ENCODE data around the gene TRMT112.

Gene TRMT112

GRCh38 chr11:64284962-64285884, 32.1 kb downstream of the TRMT112 start, which contains the start of gene GPR137:
Gene GPR137, plus strand, starts transcription at chr11:64285848. Its CDS starts 677 bp downstream, at chr11:64286525.
- Histone ChIP-seq H3K36me3 (ENCODE audit: control insufficient read depth, insufficient read depth, low read length) (no peaks in the 10 kb centered on the region), H3K4me1 (ENCODE audit: control insufficient read depth, insufficient read depth, low read length) (peaks cover 4% of the 10 kb centered on the region)
- WGBS, 2 experiments: 0 to 1% methylated on average over 102 of the region's 102 CpGs

GRCh38 chr11:64284048-64284961, 33.1 kb downstream of the TRMT112 start, which contains the start of gene BAD:
Gene BAD, minus strand, starts transcription at chr11:64284665. Its CDS starts 297 bp downstream, at chr11:64284368.
- Histone ChIP-seq H3K9me3 (ENCODE audit: control insufficient read depth, low read length) (no peaks in the 10 kb centered on the region), H3K36me3 (ENCODE audit: control insufficient read depth, insufficient read depth, low read length) (no peaks in the 10 kb centered on the region), H3K27ac (ENCODE audit: insufficient read depth, low read depth, low read length, poor library complexity, severe bottlenecking) (peak within 1 kb of the TSS; percentile 80), H3K27me3 (ENCODE audit: control insufficient read depth, insufficient read depth, low read length, poor library complexity, severe bottlenecking) (peaks cover 4% of the 10 kb centered on the region), H3K4me3 (ENCODE audit: insufficient read depth, low read depth, low read length) (peak within 1 kb of the TSS; percentile 86), H3K4me1 (ENCODE audit: control insufficient read depth, insufficient read depth, low read length) (peaks cover 4% of the 10 kb centered on the region)
- 11 to 12% methylated on average over 44 of the region's 44 CpGs for WGBS, 2 experiments

More at GRCh38 chr11:64284962-64285884, 32.1 kb downstream of the TRMT112 start, which contains the start of gene GPR137:
- Histone ChIP-seq H3K4me3 (ENCODE audit: insufficient read depth, low read depth, low read length) (peak within 1 kb of the TSS; percentile 86), H3K9me3 (ENCODE audit: control insufficient read depth, low read length) (no peaks in the 10 kb centered on the region), H3K27me3 (ENCODE audit: control insufficient read depth, insufficient read depth, low read length, poor library complexity, severe bottlenecking) (peaks cover 13% of the 10 kb centered on the region), H3K27ac (ENCODE audit: insufficient read depth, low read depth, low read length, poor library complexity, severe bottlenecking) (peak within 1 kb of the TSS; percentile 80)

GRCh38 chr11:64283092-64283491, 34.3 kb downstream of the TRMT112 start:
- H3K4me1 ChIP-seq (ENCODE audit: control insufficient read depth, insufficient read depth, low read length): peaks cover 4% of the 10 kb centered on the region
- H3K4me3 ChIP-seq (ENCODE audit: insufficient read depth, low read depth, low read length): no peak overlapping the region
- no peaks in the 10 kb centered on the region for H3K36me3 ChIP-seq (ENCODE audit: control insufficient read depth, insufficient read depth, low read length)
- no peaks in the 10 kb centered on the region for H3K27me3 ChIP-seq (ENCODE audit: control insufficient read depth, insufficient read depth, low read length, poor library complexity, severe bottlenecking)
- no peak overlapping the region for H3K27ac ChIP-seq (ENCODE audit: insufficient read depth, low read depth, low read length, poor library complexity, severe bottlenecking)
- no peaks in the 10 kb centered on the region for H3K9me3 ChIP-seq (ENCODE audit: control insufficient read depth, low read length)
- 85 to 90% methylated on average over 3 of the region's 3 CpGs for WGBS, 2 experiments

- Histone ChIP-seq H3K9me3 (ENCODE audit: control insufficient read depth, low read length) (no peaks in the 10 kb centered on the region), H3K27ac (ENCODE audit: insufficient read depth, low read depth, low read length, poor library complexity, severe bottlenecking) (no peak overlapping the region), H3K4me3 (ENCODE audit: insufficient read depth, low read depth, low read length) (no peak overlapping the region), H3K4me1 (ENCODE audit: control insufficient read depth, insufficient read depth, low read length) (peaks cover 4% of the 10 kb centered on the region), H3K36me3 (ENCODE audit: control insufficient read depth, insufficient read depth, low read length) (no peaks in the 10 kb centered on the region), H3K27me3 (ENCODE audit: control insufficient read depth, insufficient read depth, low read length, poor library complexity, severe bottlenecking) (no peaks in the 10 kb centered on the region)
- 95% methylated on average over 22 of the region's 22 CpGs for WGBS, 2 experiments
These were observed 35.2 kb downstream of the TRMT112 start for GRCh38 chr11:64281957-64282770.

- Histone ChIP-seq H3K27me3 (ENCODE audit: control insufficient read depth, insufficient read depth, low read length, poor library complexity, severe bottlenecking) (no peaks in the 10 kb centered on the region), H3K9me3 (ENCODE audit: control insufficient read depth, low read length) (no peaks in the 10 kb centered on the region), H3K36me3 (ENCODE audit: control insufficient read depth, insufficient read depth, low read length) (peaks cover 6% of the 10 kb centered on the region), H3K27ac (ENCODE audit: insufficient read depth, low read depth, low read length, poor library complexity, severe bottlenecking) (no peak overlapping the region), H3K4me3 (ENCODE audit: insufficient read depth, low read depth, low read length) (no peak overlapping the region), H3K4me1 (ENCODE audit: control insufficient read depth, insufficient read depth, low read length) (peaks cover 3% of the 10 kb centered on the region)
- WGBS, 2 experiments: 84 to 86% methylated on average over 8 of the region's 8 CpGs
These were observed 38.7 kb downstream of the TRMT112 start for GRCh38 chr11:64278576-64279190.

- Histone ChIP-seq H3K27me3 (ENCODE audit: control insufficient read depth, insufficient read depth, low read length, poor library complexity, severe bottlenecking) (no peaks in the 10 kb centered on the region), H3K9me3 (ENCODE audit: control insufficient read depth, low read length) (no peaks in the 10 kb centered on the region), H3K4me3 (ENCODE audit: insufficient read depth, low read depth, low read length) (no peak overlapping the region), H3K36me3 (ENCODE audit: control insufficient read depth, insufficient read depth, low read length) (peaks cover 6% of the 10 kb centered on the region), H3K4me1 (ENCODE audit: control insufficient read depth, insufficient read depth, low read length) (peaks cover 3% of the 10 kb centered on the region), H3K27ac (ENCODE audit: insufficient read depth, low read depth, low read length, poor library complexity, severe bottlenecking) (no peak overlapping the region)
- 95 to 96% methylated on average over 17 of the region's 17 CpGs for WGBS, 2 experiments
These were observed 40.5 kb downstream of the TRMT112 start for GRCh38 chr11:64276653-64277431.

GRCh38 chr11:64275841-64276240, 41.5 kb downstream of the TRMT112 start:
- Histone ChIP-seq H3K27me3 (ENCODE audit: control insufficient read depth, insufficient read depth, low read length, poor library complexity, severe bottlenecking) (no peaks in the 10 kb centered on the region), H3K27ac (ENCODE audit: insufficient read depth, low read depth, low read length, poor library complexity, severe bottlenecking) (no peak overlapping the region), H3K9me3 (ENCODE audit: control insufficient read depth, low read length) (no peaks in the 10 kb centered on the region), H3K4me1 (ENCODE audit: control insufficient read depth, insufficient read depth, low read length) (peaks cover 3% of the 10 kb centered on the region), H3K36me3 (ENCODE audit: control insufficient read depth, insufficient read depth, low read length) (peaks cover 6% of the 10 kb centered on the region), H3K4me3 (ENCODE audit: insufficient read depth, low read depth, low read length) (no peak overlapping the region)
- WGBS, 2 experiments: 89 to 97% methylated on average over 1 of the region's 2 CpGs

GRCh38 chr11:64275031-64275800, 42.1 kb downstream of the TRMT112 start:
- Histone ChIP-seq H3K27me3 (ENCODE audit: control insufficient read depth, insufficient read depth, low read length, poor library complexity, severe bottlenecking) (no peaks in the 10 kb centered on the region), H3K36me3 (ENCODE audit: control insufficient read depth, insufficient read depth, low read length) (peaks cover 6% of the 10 kb centered on the region), H3K4me1 (ENCODE audit: control insufficient read depth, insufficient read depth, low read length) (peaks cover 3% of the 10 kb centered on the region), H3K27ac (ENCODE audit: insufficient read depth, low read depth, low read length, poor library complexity, severe bottlenecking) (no peak overlapping the region), H3K9me3 (ENCODE audit: control insufficient read depth, low read length) (no peaks in the 10 kb centered on the region), H3K4me3 (ENCODE audit: insufficient read depth, low read depth, low read length) (no peak overlapping the region)
- 91% methylated on average over 15 of the region's 15 CpGs for WGBS, 2 experiments

Measured in ectodermal cell (in vitro differentiated cells).